ENCODE measurements around the gene ITIH5. TPM values are rescaled to one million over a fixed set of nuclear protein-coding genes. Genes with fewer than 3 reads are reported as not detected.

ITIH5 gene
- total and polyA plus RNA-seq, 2 of the 8 experiments (the other 6 are each of a cell fraction or from before 2014, with no cell fraction given) = 5.8 to 7.6 TPM

- 53% methylated on average over 22 of the region's 22 CpGs; no CpG with 5 or more reads in 1 of the 2 experiments for WGBS, 2 experiments (ENCODE audit: extremely low coverage in 1 of 2, insufficient coverage in 1 of 2, insufficient read length in 1 of 2, insufficient replicate concordance in 2 of 2, low coverage in 1 of 2, low lambda C conversion rate in 2 of 2, missing lambda C conversion rate in 1 of 2)
- FAIRE-seq = peak; percentile 52
- peak in 1 of 2 experiments; percentile 43; a peak in 1 of 3 replicates for TF ChIP-seq EP300 (IDR thresholded peaks at IDR 0.05; ENCODE audit: borderline replicate concordance in 1 of 2, low read depth in 2 of 2, low read length in 2 of 2)
- TF ChIP-seq ATF2 (IDR thresholded peaks at IDR 0.05; ENCODE audit: low read length) = 0 out of 2 replicates have a peak, but pooled peaks have one; percentile 49
- no peak; the same call in 1 of the 2 replicates for TF ChIP-seq KDM1A (IDR thresholded peaks at IDR 0.05; ENCODE audit: borderline replicate concordance, low read length)
- TF ChIP-seq MAX (IDR thresholded peaks at IDR 0.05) = 0 out of 2 replicates have a peak, but pooled peaks have one; percentile 28
- 0 out of 2 replicates have a peak, but pooled peaks have one; percentile 12 for TF ChIP-seq TBP (IDR thresholded peaks at IDR 0.05; ENCODE audit: low read depth, low read length)
- peak; percentile 98 for TF ChIP-seq RBBP5 (IDR thresholded peaks at IDR 0.05; ENCODE audit: borderline replicate concordance, low read depth, low read length)
- TF ChIP-seq TAF1 (IDR thresholded peaks at IDR 0.05; ENCODE audit: low read depth, low read length) = peak; percentile 37; the same call in 1 of the 2 replicates
Observed at GRCh38 chr10:7541137-7542087, 125.4 kb downstream of the ITIH5 start.

More at GRCh38 chr10:7541137-7542087, 125.4 kb downstream of the ITIH5 start:
- Histone ChIP-seq H3K4me2 (ENCODE audit: insufficient read depth in 1 of 2, low read depth in 2 of 2, low read length in 2 of 2) (peak overlapping the region; percentile 24 to 44), H2BK12ac (ENCODE audit: low read depth, low read length) (peak overlapping the region; percentile 52), H3K27ac (ENCODE audit: low read depth, low read length) (peak overlapping the region; percentile 69), H3K4me1 (replicated peaks in 1 of 4; ENCODE audit: control insufficient read depth in 3 of 4, insufficient read depth in 4 of 4, low read length in 3 of 4) (peaks cover 2 to 21% (median 9%) of the 10 kb centered on the region in 4 experiments), H3K9ac (replicated peaks in 1 of 4; ENCODE audit: extremely low read depth in 1 of 4, low read depth in 3 of 4, low read length in 3 of 4) (peak overlapping the region in 1 of 4 experiments; percentile 45; a peak in 3 of 7 replicates), H3K56ac (replicated peaks; ENCODE audit: insufficient read length, low read depth, low read length) (no peak overlapping the region), H3K23me2 (ENCODE audit: low read depth, low read length) (no peaks in the 10 kb centered on the region), H2BK120ac (replicated peaks; ENCODE audit: low read depth, low read length) (peak overlapping the region; percentile 31), H3K14ac (ENCODE audit: insufficient read length) (no peak overlapping the region), H2AK5ac (ENCODE audit: low read depth, low read length) (no peak overlapping the region), H3K18ac (ENCODE audit: extremely low read depth, low read length) (peak overlapping the region; percentile 79), H3K23ac (ENCODE audit: insufficient read length) (no peak overlapping the region), H2AFZ (ENCODE audit: low read length) (peak overlapping the region; percentile 81), H2BK15ac (ENCODE audit: low read length) (no peak overlapping the region; the same call in 1 of the 2 replicates), H3K27me3 (replicated peaks in 1 of 4; ENCODE audit: control insufficient read depth in 3 of 4, extremely low read depth in 1 of 4, insufficient read depth in 3 of 4, low read length in 3 of 4) (no peaks in the 10 kb centered on the region), H3K4ac (replicated peaks; ENCODE audit: insufficient read length, low read depth, low read length) (no peak overlapping the region), H4K5ac (ENCODE audit: insufficient read length, low read depth, low read length) (no peak overlapping the region), H4K20me1 (replicated peaks in 1 of 2; ENCODE audit: control insufficient read depth in 1 of 2, insufficient read depth in 2 of 2, low read length in 2 of 2) (no peaks in the 10 kb centered on the region), H3K36me3 (ENCODE audit: control insufficient read depth in 2 of 4, insufficient read depth in 4 of 4, low read length in 3 of 4) (no peaks in the 10 kb centered on the region), H3K9me3 (ENCODE audit: insufficient read depth in 2 of 2, low read depth in 1 of 2, low read length in 1 of 2) (no peaks in the 10 kb centered on the region), H3K79me2 (ENCODE audit: control insufficient read depth in 1 of 2, insufficient read depth in 2 of 2, low read length in 2 of 2) (no peaks in the 10 kb centered on the region), H4K91ac (replicated peaks; ENCODE audit: insufficient read length, low read length) (peak overlapping the region; percentile 4), H3K79me1 (ENCODE audit: low read depth, low read length) (no peaks in the 10 kb centered on the region), H2BK20ac (ENCODE audit: low read length) (peak overlapping the region; percentile 80), H3K4me3 (ENCODE audit: extremely low read depth in 1 of 4, insufficient read depth in 2 of 4, low read depth in 3 of 4, low read length in 4 of 4) (peak overlapping the region in 1 of 4 experiments; percentile 2; a peak in 1 of 8 replicates), H4K8ac (ENCODE audit: extremely low read depth, insufficient read depth, low read length) (peak overlapping the region; percentile 51; the same call in 1 of the 2 replicates), H2BK5ac (ENCODE audit: low read depth, low read length) (peak overlapping the region; percentile 81; the same call in 1 of the 2 replicates)
- CTCF ChIA-PET (ENCODE audit: partially characterized antibody) = interaction anchor here (1.1 to 1.8 kb wide), 2 partner anchors 11 to 38 kb away, joined by 5 read pairs; no protein-coding TSS in a partner anchor
- POLR2A ChIA-PET (ENCODE audit: partially characterized antibody) = interaction anchor here (0.9 kb wide), 1 partner anchor 12 kb away, joined by 3 read pairs; no protein-coding TSS in a partner anchor
- peak; percentile 39 to 67 for DNase-seq (ENCODE audit: low read depth in 1 of 2, low spot score in 2 of 2)

All from H1 (cell line).